ENCODE results near the gene PPP1R14C. TPM values are rescaled to one million over a fixed set of nuclear protein-coding genes. Genes with fewer than 3 reads are reported as not detected.

Gene PPP1R14C
- total and polyA plus RNA-seq, 7 donors: under 0.01 to 37.0 (median 19.8) TPM; not detected in 2

- intact Hi-C loops (cut with DNase I): no loop called here
- 38 to 81% methylated on average over 4 of the region's 4 CpGs for WGBS, 2 donors
- no peak for DNase-seq
These were observed 39.7 kb downstream of the PPP1R14C start for GRCh38 chr6:150182460-150183078.

GRCh38 chr6:150183105-150183504 is 40.3 kb downstream of the PPP1R14C start:
- intact Hi-C loops (cut with DNase I): no loop called here
- 11 to 39% methylated on average over 4 of the region's 4 CpGs for WGBS, 2 donors

More at GRCh38 chr6:150182460-150183078, 39.7 kb downstream of the PPP1R14C start:
- H3K27ac ChIP-seq: no peak overlapping the region
- H3K4me3 ChIP-seq: no peak overlapping the region
- H3K27me3 ChIP-seq: no peaks in the 10 kb centered on the region
- no peaks in the 10 kb centered on the region for H3K9me3 ChIP-seq
- TF ChIP-seq POLR2AphosphoS5 (IDR thresholded peaks at IDR 0.05) (no peak), EP300 (IDR thresholded peaks at IDR 0.05) (no peak), CTCF (IDR thresholded peaks at IDR 0.05) (no peak), POLR2A (IDR thresholded peaks at IDR 0.05) (no peak)
- no peaks in the 10 kb centered on the region for H3K36me3 ChIP-seq
- H3K4me1 ChIP-seq: no peaks in the 10 kb centered on the region

GRCh38 chr6:150183966-150184365 is 41.1 kb downstream of the PPP1R14C start:
- no peak for DNase-seq
- no peak overlapping the region for H3K4me3 ChIP-seq
- H3K27me3 ChIP-seq: no peaks in the 10 kb centered on the region
- TF ChIP-seq CTCF (IDR thresholded peaks at IDR 0.05) (no peak), POLR2A (IDR thresholded peaks at IDR 0.05) (no peak), EP300 (IDR thresholded peaks at IDR 0.05) (no peak), POLR2AphosphoS5 (IDR thresholded peaks at IDR 0.05) (no peak)
- intact Hi-C loops (cut with DNase I): no loop called here
- no peak overlapping the region for H3K27ac ChIP-seq
- no peaks in the 10 kb centered on the region for H3K4me1 ChIP-seq
- WGBS, 2 donors: 92 to 96% methylated on average over 6 of the region's 6 CpGs
- no peaks in the 10 kb centered on the region for H3K9me3 ChIP-seq
- H3K36me3 ChIP-seq: no peaks in the 10 kb centered on the region

More at GRCh38 chr6:150183105-150183504, 40.3 kb downstream of the PPP1R14C start:
- Histone ChIP-seq H3K4me1 (no peaks in the 10 kb centered on the region), H3K9me3 (no peaks in the 10 kb centered on the region), H3K36me3 (no peaks in the 10 kb centered on the region), H3K27ac (no peak overlapping the region), H3K4me3 (no peak overlapping the region), H3K27me3 (no peaks in the 10 kb centered on the region)
- no peak for DNase-seq
- TF ChIP-seq CTCF (IDR thresholded peaks at IDR 0.05): no peak
- no peak for TF ChIP-seq POLR2A (IDR thresholded peaks at IDR 0.05)
- no peak for TF ChIP-seq POLR2AphosphoS5 (IDR thresholded peaks at IDR 0.05)
- TF ChIP-seq EP300 (IDR thresholded peaks at IDR 0.05): no peak

GRCh38 chr6:150184850-150185731 is 42.2 kb downstream of the PPP1R14C start:
- Histone ChIP-seq H3K4me1 (no peaks in the 10 kb centered on the region), H3K4me3 (no peak overlapping the region), H3K9me3 (no peaks in the 10 kb centered on the region), H3K36me3 (no peaks in the 10 kb centered on the region), H3K27ac (no peak overlapping the region), H3K27me3 (no peaks in the 10 kb centered on the region)
- WGBS, 2 donors: 28 to 53% methylated on average over 10 of the region's 10 CpGs
- intact Hi-C loops (cut with DNase I): no loop called here
- no peak for TF ChIP-seq POLR2AphosphoS5 (IDR thresholded peaks at IDR 0.05)
- no peak for TF ChIP-seq POLR2A (IDR thresholded peaks at IDR 0.05)
- TF ChIP-seq CTCF (IDR thresholded peaks at IDR 0.05): no peak
- TF ChIP-seq EP300 (IDR thresholded peaks at IDR 0.05): no peak
- DNase-seq: no peak
